Measurements from ENCODE around the gene MEGF11.

Gene MEGF11

GRCh38 chr15:66232267-66232625, 21.3 kb downstream of the MEGF11 start:
- no peak overlapping the region for H3K4me3 ChIP-seq (ENCODE audit: low read depth in 1 of 5, low read length in 5 of 5)
- no peak overlapping the region for H3K27ac ChIP-seq (ENCODE audit: low read depth, low read length)
- H3K9ac ChIP-seq (ENCODE audit: low read length in 5 of 5) = no peak overlapping the region
- no peaks in the 10 kb centered on the region for H3K36me3 ChIP-seq (ENCODE audit: control insufficient read depth in 5 of 5, insufficient read depth in 5 of 5, low read length in 5 of 5)
- peaks cover 0 to 9% (median 4%) of the 10 kb centered on the region in 5 donors for H3K9me3 ChIP-seq (ENCODE audit: control insufficient read depth in 5 of 5, low read length in 5 of 5)
- peaks cover 0 to 20% (median 13%) of the 10 kb centered on the region in 5 donors for H3K27me3 ChIP-seq (ENCODE audit: control insufficient read depth in 5 of 5, insufficient read depth in 4 of 5, low read length in 5 of 5)
- no peaks in the 10 kb centered on the region for H3K4me1 ChIP-seq (ENCODE audit: control insufficient read depth in 5 of 5, insufficient read depth in 5 of 5, low read length in 5 of 5)

GRCh38 chr15:66231394-66232266, 21.9 kb downstream of the MEGF11 start:
- Histone ChIP-seq H3K27ac (ENCODE audit: low read depth, low read length) (no peak overlapping the region), H3K4me3 (ENCODE audit: low read depth in 1 of 5, low read length in 5 of 5) (no peak overlapping the region), H3K9me3 (ENCODE audit: control insufficient read depth in 5 of 5, low read length in 5 of 5) (peaks cover 0 to 9% (median 4%) of the 10 kb centered on the region in 5 donors), H3K36me3 (ENCODE audit: control insufficient read depth in 5 of 5, insufficient read depth in 5 of 5, low read length in 5 of 5) (no peaks in the 10 kb centered on the region), H3K9ac (ENCODE audit: low read length in 5 of 5) (no peak overlapping the region), H3K27me3 (ENCODE audit: control insufficient read depth in 5 of 5, insufficient read depth in 4 of 5, low read length in 5 of 5) (peaks cover 0 to 17% (median 11%) of the 10 kb centered on the region in 5 donors), H3K4me1 (ENCODE audit: control insufficient read depth in 5 of 5, insufficient read depth in 5 of 5, low read length in 5 of 5) (no peaks in the 10 kb centered on the region)

DNA sequence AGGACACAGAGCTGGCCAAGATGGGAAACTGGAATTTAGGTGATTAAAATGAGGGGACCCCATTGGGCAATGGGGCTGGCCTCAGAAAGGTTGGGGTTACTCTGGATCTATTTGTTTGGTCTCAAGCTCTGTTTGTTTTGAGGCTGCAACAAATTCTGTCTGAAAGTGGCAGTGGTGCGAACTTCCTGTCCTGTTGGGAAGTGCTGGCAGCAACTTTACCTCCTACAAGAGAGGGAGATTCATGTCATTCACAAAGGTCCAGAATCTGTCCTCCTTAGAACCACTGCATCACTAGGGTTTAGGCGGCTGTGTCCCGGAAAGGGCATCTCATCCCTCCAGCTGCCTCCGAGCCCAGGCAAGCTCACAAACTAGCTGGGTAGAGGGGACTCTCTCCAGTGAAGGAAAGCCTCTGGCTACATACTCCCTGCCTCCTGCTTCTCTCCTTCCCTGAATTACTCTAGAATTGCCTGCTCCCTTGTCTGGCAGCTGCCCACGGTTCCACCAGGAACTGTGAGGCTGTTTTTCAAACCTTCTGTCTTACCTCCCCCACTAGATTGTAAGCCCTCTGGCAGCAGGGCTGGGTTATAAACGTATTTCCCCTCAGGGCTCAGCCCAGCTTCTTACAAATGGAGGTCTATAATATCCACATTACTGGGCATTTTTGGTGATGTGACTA, 23.6 kb downstream of the MEGF11 start:
- Histone ChIP-seq H3K27me3 (ENCODE audit: control insufficient read depth in 5 of 5, insufficient read depth in 4 of 5, low read length in 5 of 5) (peaks cover 0 to 15% (median 0%) of the 10 kb centered on the region in 5 donors), H3K4me1 (ENCODE audit: control insufficient read depth in 5 of 5, insufficient read depth in 5 of 5, low read length in 5 of 5) (no peaks in the 10 kb centered on the region), H3K4me3 (ENCODE audit: low read depth in 1 of 5, low read length in 5 of 5) (no peak overlapping the region), H3K9ac (ENCODE audit: low read length in 5 of 5) (no peak overlapping the region), H3K27ac (ENCODE audit: low read depth, low read length) (no peak overlapping the region), H3K36me3 (ENCODE audit: control insufficient read depth in 5 of 5, insufficient read depth in 5 of 5, low read length in 5 of 5) (no peaks in the 10 kb centered on the region), H3K9me3 (ENCODE audit: control insufficient read depth in 5 of 5, low read length in 5 of 5) (peaks cover 0 to 9% (median 4%) of the 10 kb centered on the region in 5 donors)

GRCh38 chr15:66228807-66229735, 24.5 kb downstream of the MEGF11 start:
- H3K4me3 ChIP-seq (ENCODE audit: low read depth in 1 of 5, low read length in 5 of 5) = no peak overlapping the region
- no peak overlapping the region for H3K9ac ChIP-seq (ENCODE audit: low read length in 5 of 5)
- H3K4me1 ChIP-seq (ENCODE audit: control insufficient read depth in 5 of 5, insufficient read depth in 5 of 5, low read length in 5 of 5) = no peaks in the 10 kb centered on the region
- H3K9me3 ChIP-seq (ENCODE audit: control insufficient read depth in 5 of 5, low read length in 5 of 5) = peaks cover 0 to 9% (median 4%) of the 10 kb centered on the region in 5 donors
- peaks cover 0 to 14% (median 0%) of the 10 kb centered on the region in 5 donors for H3K27me3 ChIP-seq (ENCODE audit: control insufficient read depth in 5 of 5, insufficient read depth in 4 of 5, low read length in 5 of 5)
- no peaks in the 10 kb centered on the region for H3K36me3 ChIP-seq (ENCODE audit: control insufficient read depth in 5 of 5, insufficient read depth in 5 of 5, low read length in 5 of 5)
- no peak overlapping the region for H3K27ac ChIP-seq (ENCODE audit: low read depth, low read length)

DNA sequence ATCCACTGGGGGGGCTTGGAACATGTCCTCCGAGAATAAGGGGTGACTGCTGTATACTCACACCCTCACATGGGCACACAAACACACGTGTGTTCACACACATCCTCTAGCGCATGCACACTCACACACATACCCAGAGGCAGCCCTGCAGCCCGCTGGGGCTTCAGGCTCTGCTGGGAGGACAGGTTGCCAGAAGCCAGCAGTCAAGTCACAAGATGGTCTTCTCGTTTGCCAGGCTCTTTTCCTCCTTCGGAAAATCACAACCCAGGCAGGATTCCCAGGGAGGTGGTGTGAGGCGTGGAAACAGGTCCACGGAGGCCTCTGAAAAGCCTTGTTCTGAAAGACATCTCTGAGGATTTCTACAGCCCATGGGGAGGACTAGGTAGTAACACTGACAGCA, 26.8 kb downstream of the MEGF11 start:
- Histone ChIP-seq H3K36me3 (ENCODE audit: control insufficient read depth in 5 of 5, insufficient read depth in 5 of 5, low read length in 5 of 5) (no peaks in the 10 kb centered on the region), H3K27ac (ENCODE audit: low read depth, low read length) (no peak overlapping the region), H3K4me1 (ENCODE audit: control insufficient read depth in 5 of 5, insufficient read depth in 5 of 5, low read length in 5 of 5) (no peaks in the 10 kb centered on the region), H3K27me3 (ENCODE audit: control insufficient read depth in 5 of 5, insufficient read depth in 4 of 5, low read length in 5 of 5) (peaks cover 0 to 14% (median 4%) of the 10 kb centered on the region in 5 donors), H3K9ac (ENCODE audit: low read length in 5 of 5) (no peak overlapping the region), H3K4me3 (ENCODE audit: low read depth in 1 of 5, low read length in 5 of 5) (no peak overlapping the region), H3K9me3 (ENCODE audit: control insufficient read depth in 5 of 5, low read length in 5 of 5) (peaks cover 0 to 9% (median 4%) of the 10 kb centered on the region in 5 donors)

DNA sequence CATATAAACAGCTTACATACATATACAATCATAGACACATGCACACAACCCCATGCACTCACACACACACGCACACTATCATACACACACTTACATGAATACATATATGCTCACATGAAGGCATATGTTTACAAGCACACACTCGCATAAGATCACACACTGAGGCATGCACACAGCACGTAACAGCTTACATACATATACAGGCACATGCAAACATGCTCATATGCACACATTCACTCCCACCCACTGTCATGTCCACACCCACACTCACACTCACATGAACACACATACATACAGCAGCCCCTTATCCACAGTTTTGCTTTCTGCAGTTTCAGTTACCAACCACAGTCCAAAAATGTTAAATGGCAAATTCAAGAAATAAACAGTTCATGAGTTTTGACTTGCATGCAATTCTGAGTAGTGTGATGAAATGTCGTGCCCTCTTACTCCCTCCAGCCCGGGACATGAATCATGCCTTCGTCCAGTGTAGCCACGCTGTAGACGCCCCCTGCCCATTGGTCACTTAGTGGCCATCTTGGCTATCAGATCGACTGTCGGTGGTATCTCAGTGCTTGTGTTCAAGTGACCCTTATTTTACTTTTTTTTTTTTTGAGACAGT, 27.8 kb downstream of the MEGF11 start:
- no peak overlapping the region for H3K4me3 ChIP-seq (ENCODE audit: low read depth in 1 of 5, low read length in 5 of 5)
- no peak overlapping the region for H3K9ac ChIP-seq (ENCODE audit: low read length in 5 of 5)
- H3K27me3 ChIP-seq (ENCODE audit: control insufficient read depth in 5 of 5, insufficient read depth in 4 of 5, low read length in 5 of 5) = peaks cover 0 to 15% (median 6%) of the 10 kb centered on the region in 5 donors
- H3K9me3 ChIP-seq (ENCODE audit: control insufficient read depth in 5 of 5, low read length in 5 of 5) = peaks cover 0 to 9% (median 4%) of the 10 kb centered on the region in 5 donors
- H3K36me3 ChIP-seq (ENCODE audit: control insufficient read depth in 5 of 5, insufficient read depth in 5 of 5, low read length in 5 of 5) = no peaks in the 10 kb centered on the region
- no peaks in the 10 kb centered on the region for H3K4me1 ChIP-seq (ENCODE audit: control insufficient read depth in 5 of 5, insufficient read depth in 5 of 5, low read length in 5 of 5)
- H3K27ac ChIP-seq (ENCODE audit: low read depth, low read length) = no peak overlapping the region

GRCh38 chr15:66224946-66225345, 28.6 kb downstream of the MEGF11 start:
- peaks cover 0 to 13% (median 6%) of the 10 kb centered on the region in 5 donors for H3K27me3 ChIP-seq (ENCODE audit: control insufficient read depth in 5 of 5, insufficient read depth in 4 of 5, low read length in 5 of 5)
- H3K9me3 ChIP-seq (ENCODE audit: control insufficient read depth in 5 of 5, low read length in 5 of 5) = peaks cover 0 to 9% (median 4%) of the 10 kb centered on the region in 5 donors
- no peak overlapping the region for H3K4me3 ChIP-seq (ENCODE audit: low read depth in 1 of 5, low read length in 5 of 5)
- no peak overlapping the region for H3K27ac ChIP-seq (ENCODE audit: low read depth, low read length)
- H3K9ac ChIP-seq (ENCODE audit: low read length in 5 of 5) = no peak overlapping the region
- H3K4me1 ChIP-seq (ENCODE audit: control insufficient read depth in 5 of 5, insufficient read depth in 5 of 5, low read length in 5 of 5) = no peaks in the 10 kb centered on the region
- H3K36me3 ChIP-seq (ENCODE audit: control insufficient read depth in 5 of 5, insufficient read depth in 5 of 5, low read length in 5 of 5) = no peaks in the 10 kb centered on the region

DNA sequence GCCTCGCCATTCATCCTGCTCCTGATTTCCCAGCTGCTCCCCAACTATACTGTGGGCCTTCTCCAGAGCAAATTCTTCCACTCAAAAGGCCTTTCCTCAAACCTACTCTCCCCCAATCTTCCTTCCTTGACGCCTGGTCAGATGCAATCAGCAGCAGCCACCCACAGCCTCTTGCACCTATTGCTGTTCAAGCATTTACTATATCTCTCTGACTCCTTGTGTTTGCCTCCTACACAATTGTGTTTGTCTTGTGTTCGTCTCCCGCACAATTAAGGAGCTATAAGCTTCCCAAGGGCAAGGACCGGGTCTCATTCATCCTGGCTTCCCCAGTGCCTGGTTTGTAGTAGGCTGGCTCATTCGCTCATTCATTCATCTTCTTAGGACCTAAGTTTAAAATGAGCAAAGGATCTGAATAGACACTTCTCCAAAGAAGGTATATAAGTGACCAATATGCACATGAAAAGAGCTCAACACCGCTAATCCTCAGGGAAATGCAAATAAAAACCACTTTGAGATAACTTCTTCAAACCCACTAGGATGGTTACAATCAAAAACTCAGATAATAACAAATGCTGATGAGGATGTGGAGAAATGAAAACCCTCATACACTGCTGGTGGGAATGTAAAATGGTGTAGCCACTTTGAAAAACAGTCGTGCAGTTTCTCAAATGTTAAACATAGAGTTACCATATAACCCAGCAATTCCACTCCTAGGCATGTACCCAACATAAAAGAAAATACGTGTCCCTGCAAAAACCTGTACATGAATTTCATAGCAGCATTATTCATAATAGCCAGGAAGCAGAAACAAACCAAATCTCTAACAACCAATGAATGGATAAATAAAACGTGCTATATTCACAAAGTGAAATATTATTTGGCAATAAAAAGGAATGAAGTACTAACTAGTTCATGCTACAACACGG, 31.0 kb downstream of the MEGF11 start:
- Histone ChIP-seq H3K9me3 (ENCODE audit: control insufficient read depth in 5 of 5, low read length in 5 of 5) (no peaks in the 10 kb centered on the region), H3K4me1 (ENCODE audit: control insufficient read depth in 5 of 5, insufficient read depth in 5 of 5, low read length in 5 of 5) (no peaks in the 10 kb centered on the region), H3K4me3 (ENCODE audit: low read depth in 1 of 5, low read length in 5 of 5) (no peak overlapping the region), H3K27me3 (ENCODE audit: control insufficient read depth in 5 of 5, insufficient read depth in 4 of 5, low read length in 5 of 5) (peaks cover 0 to 9% (median 6%) of the 10 kb centered on the region in 5 donors), H3K27ac (ENCODE audit: low read depth, low read length) (no peak overlapping the region), H3K9ac (ENCODE audit: low read length in 5 of 5) (no peak overlapping the region), H3K36me3 (ENCODE audit: control insufficient read depth in 5 of 5, insufficient read depth in 5 of 5, low read length in 5 of 5) (no peaks in the 10 kb centered on the region)

GRCh38 chr15:66221126-66221525, 32.4 kb downstream of the MEGF11 start:
- Histone ChIP-seq H3K9me3 (ENCODE audit: control insufficient read depth in 5 of 5, low read length in 5 of 5) (no peaks in the 10 kb centered on the region), H3K27ac (ENCODE audit: low read depth, low read length) (no peak overlapping the region), H3K27me3 (ENCODE audit: control insufficient read depth in 5 of 5, insufficient read depth in 4 of 5, low read length in 5 of 5) (peaks cover 0 to 9% (median 6%) of the 10 kb centered on the region in 5 donors), H3K4me1 (ENCODE audit: control insufficient read depth in 5 of 5, insufficient read depth in 5 of 5, low read length in 5 of 5) (no peaks in the 10 kb centered on the region), H3K36me3 (ENCODE audit: control insufficient read depth in 5 of 5, insufficient read depth in 5 of 5, low read length in 5 of 5) (no peaks in the 10 kb centered on the region), H3K4me3 (ENCODE audit: low read depth in 1 of 5, low read length in 5 of 5) (no peak overlapping the region), H3K9ac (ENCODE audit: low read length in 5 of 5) (no peak overlapping the region)

Measured in subcutaneous abdominal adipose tissue (tissue), 5 donors.